T-helper 2 cell treated with Interferon-gamma antibody and Interleukin-4, amounts not matched to agents 100 ng/mL and 5 ng/mL, for 36 hours (primary cell): ENCODE results near the gene CHN2. TPM values are rescaled to one million over a fixed set of nuclear protein-coding genes. Genes with fewer than 3 reads are reported as not detected.

Source experiments
- intact Hi-C: fragments of 100-400 bp; cut with micrococcal nuclease; formaldehyde crosslinking; loops from one replicate; pipeline ENCODE4 v1.15.1; 2023
- total RNA-seq: library from RNA; stranded (reverse); gene quantifications from 2 replicates; pipeline ENCODE4 v1.2.3, GENCODE V29; 2022

The CHN2 gene
- 1.3 and 3.4 TPM in 2 replicates for total RNA-seq

DNA sequence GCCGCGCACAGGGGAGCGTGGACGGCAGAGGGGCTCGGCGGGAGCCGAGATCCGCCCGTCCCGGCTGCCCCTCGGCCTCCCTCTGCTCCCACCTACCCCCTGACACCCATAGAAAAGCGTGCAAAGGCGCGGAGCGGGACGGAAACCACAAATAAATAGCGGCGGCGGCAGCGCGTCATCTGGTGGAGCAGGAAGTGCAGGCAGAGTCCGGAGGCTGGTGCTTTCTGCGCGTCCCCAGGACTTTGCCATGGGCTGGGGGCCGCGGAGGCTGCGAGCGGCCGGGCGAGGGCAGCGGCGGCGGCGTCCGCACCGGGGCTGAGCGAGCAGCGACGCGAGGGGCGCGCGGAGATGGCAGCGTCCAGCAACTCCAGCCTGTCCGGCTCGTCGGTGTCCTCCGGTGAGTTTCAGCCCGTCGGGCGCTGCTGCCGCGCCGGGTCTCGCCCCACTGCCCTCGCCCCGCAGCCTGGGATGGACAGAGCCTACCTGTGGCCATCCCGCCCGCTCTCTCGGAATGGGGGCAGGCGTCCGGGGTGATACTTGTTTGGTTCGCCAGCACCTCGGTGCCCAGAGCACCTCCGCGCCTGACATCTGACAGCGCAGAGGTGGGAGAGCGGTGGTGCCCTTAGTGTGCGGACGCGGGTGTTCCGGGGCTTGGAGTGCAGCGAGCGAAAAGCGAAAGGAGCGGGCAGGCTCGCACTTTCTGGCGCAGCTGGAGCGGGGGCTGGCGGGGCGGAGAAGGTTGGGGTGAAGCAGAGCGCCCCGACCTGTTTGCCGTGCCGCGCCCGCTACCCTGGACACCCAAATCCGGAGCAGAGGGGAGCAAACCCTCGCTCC, at the start of gene CHN2:
TSS of gene CHN2 (plus strand) at position 182 of the 834 bp plus-strand sequence.
- intact Hi-C loops: loop anchor here (5.0 kb wide), 3 partner anchors 92 to 268 kb away; no protein-coding TSS in a partner anchor

DNA sequence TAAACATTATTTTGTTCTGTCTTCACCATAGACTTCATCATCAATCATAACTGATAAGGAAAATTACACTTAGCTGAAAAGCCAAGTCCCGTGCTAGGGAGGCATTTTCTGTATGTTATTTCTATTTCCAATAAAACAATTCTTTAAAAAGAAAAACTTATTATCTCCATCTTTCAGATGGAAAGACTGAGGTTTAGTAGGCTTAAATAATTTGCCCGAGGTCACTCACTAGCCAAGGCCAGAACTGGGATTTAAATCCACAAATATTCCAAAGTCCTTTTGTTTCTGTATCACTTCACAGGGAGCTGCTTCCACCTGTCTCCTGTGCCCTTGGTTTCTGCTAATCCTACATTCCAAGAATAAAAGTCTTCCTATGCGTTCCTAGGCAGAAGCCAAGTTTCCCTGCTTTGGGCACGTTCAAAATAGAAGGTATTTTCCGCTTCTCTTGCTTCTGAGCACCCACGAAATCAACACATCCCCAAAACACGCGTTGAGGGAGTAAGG, 49.0 kb upstream of the CHN2 start:
- intact Hi-C loops: no loop called here

DNA sequence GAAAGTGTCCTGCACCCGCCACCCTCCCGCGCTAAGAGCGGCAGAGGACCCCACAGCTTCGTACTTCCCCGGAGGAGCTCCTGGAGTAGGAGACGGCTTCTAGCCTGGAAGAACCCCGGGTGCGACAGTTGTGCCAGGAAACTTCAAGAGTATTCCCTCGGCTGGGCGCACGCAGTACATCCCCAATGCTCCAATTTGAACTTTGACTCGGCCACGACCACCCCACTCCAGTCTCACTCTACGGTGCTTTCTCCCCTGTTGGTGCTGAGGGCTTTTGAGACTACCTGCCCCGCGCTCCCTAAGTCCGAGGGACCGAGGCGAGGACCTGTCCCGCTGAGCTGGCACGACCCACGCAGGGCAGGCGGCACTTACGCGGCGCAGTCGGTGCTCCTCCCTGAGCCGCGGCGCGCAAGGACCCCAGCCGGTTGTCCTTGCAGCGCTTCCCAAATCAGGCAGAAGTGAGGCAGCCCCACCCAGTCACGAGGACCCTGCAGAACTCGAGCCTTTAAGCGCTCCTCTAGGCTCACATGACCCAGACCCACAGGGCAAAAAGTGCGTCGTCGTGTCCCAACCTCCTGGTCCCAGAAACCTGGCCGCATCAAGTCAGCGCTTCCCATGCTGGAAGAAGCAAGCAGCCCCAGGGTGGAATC, 48.4 kb upstream of the CHN2 start, which contains the start of gene CPVL:
TSS of gene CPVL (minus strand) at position 481 of the 650 bp plus-strand sequence. CDS start 25,476 bp downstream, outside the sequence.
- intact Hi-C loops: no loop called here

DNA sequence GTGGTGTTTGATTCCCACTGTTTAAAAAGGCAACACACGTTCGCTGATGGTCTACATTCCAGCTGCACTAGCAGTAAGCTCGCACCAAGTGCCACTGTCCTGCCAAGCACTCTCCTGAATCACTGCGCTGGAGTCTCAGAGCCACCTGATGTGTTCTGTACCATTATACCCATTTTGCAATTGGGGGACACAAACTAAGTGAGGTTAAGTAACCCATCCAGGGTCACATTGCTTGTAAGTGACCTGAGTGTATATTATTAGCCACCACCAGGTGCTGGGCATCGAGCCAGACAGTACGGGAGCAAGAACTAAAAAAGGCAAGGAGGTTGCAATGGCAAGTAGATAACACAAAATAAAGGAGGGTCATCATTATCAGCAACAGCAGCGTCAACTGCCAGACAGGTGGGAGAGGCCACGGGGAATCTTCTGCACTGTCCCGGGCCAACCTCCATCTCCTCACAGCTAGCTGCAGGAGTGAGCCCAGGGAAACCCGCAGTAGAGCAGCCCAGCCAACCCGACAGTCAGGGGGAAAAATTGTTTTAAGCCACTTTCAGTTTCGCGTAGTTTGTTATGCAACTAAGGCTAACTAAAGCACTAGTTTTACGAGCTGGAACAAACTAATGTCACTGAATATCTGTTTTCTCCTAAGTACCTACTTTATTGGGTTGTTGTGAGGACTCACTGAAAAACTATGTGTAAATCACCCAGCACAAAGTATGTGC, 47.5 kb upstream of the CHN2 start:
- intact Hi-C loops: no loop called here

DNA sequence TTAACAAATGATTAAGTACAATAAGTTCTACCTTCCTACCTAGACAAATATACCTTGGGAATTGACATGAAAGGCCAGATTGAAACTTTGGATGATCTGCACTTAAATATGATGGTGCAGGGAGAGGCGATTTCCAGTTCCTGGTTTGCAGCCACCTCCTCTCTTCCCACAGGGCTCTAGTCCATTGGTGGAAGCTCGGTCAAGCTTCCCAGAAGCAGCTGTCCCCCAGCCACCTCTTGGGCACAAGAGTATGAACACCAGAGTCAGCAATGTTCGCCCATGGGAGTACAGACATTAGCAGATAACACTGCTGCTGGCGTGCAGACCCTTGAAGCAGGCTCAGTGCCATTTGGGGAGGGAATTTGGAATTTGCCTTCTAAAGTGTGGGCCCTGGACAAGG, 46.8 kb upstream of the CHN2 start:
- intact Hi-C loops: no loop called here

DNA sequence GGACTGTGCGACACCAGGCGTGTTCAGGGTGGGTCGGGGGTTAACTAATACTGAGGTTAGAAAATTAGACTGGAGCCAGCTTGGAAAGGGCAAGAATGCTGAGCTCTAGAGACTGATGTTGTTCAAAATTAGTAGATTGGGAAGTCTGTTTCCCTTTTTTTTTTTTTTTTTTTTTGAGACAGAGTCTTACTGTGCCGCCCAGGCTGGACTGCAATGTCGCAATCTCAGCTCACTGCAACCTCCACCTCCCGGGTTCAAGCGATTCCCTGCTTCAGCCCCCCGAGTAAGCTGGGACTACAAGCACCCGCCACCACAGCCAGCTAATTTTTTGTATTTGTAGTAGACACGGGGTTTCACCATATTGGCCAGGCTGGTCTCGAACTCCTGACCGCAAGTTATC, 45.5 kb upstream of the CHN2 start:
- intact Hi-C loops: no loop called here

DNA sequence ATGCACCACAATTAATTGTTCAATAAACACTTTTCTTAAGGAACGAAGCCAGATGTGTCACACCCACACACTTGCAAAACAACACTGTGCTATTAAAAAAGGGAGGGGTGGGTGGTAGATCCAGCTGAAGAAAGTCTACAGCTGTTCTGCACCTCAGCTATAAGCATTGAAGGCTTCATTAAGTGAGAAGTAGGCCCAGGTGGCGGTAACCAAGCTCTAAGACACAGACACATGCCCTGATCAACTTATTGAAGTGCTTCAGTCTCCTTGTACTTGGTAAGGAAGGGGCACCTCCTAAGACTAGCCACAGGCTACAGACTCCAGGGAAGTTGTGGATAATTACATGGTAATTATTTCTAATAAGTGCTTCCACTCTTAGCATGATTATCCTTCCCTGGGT, 43.7 kb upstream of the CHN2 start:
- intact Hi-C loops: no loop called here

DNA sequence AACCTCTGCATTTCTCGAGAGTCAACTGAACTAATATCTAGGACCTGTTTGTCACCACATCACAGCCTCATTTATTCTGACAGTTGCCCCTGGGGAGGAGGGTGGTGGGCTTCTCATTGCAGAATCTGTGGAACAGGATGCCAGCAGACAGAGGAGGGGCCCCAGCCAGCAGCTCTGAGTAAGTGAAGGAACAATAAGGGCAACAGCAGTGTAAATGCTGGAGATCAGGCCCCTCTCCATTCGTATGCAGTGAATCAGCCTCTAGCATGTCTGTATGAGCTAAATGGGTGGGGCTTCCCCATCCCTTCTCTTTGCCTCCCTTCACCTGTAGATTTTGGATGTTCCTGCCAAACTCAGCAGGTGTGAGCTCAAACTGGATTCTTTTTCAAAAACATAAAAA, 40.5 kb upstream of the CHN2 start:
- intact Hi-C loops: no loop called here

DNA sequence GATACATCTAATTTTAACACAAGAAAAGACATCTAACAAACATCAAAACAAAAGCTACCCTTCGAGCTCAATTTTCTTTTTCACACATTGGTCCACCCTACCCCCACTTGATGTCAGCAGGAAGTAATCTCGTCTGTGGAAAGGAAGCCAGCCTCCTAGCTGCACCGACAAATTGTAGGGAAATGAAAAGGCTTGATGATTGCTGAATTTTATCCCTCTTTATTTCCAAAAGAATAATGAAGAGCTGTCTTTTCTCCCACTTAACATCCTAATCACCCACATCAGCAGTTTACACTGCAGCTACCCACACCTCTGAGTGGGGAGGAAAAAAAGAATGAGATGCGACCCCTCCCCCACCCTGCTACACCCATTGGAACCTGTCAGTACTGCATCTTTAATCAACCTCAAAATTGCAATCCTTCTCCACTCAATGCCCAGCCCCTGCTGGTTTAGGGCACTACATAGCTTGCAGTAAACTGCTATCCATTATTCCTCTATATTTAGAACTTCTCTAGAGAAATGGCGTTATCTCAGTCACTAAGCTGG, 37.6 kb upstream of the CHN2 start:
- intact Hi-C loops: no loop called here

DNA sequence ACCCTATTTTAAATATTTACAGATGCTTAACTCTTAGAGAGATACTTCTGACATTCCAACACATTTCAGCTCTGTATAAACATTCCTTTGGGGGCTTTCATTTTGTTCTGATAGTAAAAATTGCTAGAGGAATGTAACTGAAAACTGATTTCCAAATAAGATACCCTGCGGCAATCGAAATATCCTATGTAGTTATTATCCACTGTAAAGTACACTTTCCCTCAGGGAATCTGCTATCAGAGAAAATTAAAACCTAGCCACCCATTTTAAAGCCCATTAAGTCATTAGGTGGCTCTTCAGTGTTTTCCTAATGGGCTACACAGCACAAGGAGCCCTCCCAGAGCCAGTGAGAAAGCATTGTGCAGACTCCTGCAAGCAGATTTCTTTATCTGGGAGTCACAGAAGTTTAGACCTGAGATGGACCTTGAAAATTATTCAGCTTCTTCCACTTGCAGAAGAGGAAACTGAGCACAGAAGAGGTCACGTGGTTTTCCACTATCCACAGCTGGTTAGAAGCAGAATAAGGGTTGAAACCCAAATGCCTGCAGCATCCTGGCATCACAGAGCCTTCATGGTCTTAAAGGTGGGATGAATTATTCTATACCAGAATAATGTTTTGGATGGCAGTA, 35.7 kb upstream of the CHN2 start:
- intact Hi-C loops: no loop called here

DNA sequence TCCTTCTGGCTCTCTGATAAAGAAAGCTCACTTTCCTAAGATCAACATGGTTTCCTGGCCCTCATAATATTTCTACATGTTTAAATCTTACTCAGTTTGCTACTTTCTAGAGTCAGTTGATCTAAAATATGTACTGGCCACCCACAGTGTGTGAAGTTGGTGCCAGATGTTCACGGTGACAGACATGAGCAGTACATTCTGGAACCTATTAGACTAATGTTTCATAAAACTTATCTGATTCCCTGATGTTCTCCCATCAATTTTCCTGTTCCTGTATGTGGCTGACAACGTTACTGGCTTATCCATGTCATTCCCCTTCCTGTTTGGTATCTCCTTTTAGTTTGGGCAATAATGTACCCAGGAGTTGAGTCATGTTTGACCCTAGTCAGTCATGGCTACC, 34.5 kb upstream of the CHN2 start:
- intact Hi-C loops: no loop called here

DNA sequence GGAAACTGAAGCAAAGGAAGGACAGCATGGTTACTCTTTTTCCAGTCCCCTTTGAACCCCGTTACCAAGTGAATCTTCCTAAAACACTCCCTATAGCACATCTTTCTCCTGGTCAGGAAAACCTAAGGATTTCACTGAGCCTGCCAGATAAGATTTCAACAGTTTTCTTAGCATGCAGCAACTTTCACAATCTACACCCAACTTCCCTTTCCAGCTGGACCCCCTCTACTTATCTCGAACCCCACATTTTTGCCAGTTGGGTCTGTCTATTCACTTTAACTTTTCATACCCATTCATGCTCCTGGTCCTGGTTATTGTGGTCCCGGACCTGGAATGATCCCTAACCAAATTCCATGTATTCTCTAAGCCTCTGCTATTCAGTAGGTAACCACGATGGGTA, 33.3 kb upstream of the CHN2 start:
- intact Hi-C loops: no loop called here

DNA sequence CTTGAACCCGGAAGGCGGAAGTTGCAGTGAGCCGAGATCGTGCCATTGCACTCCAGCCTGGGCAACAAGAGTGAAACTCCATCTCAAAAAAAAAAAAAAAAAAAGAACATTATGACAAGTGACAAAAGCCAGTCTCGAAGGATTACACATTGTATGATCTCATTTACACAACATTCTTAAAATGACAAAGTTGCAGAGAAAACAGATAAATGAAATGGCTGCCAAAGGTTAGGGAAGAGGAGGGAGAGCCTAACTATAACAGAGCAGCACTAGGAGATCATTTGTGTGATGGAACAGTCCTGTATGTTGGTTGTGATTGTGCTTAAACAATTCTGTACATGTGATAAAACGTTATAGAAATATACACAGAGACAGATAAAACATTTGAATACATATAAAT, 32.0 kb upstream of the CHN2 start:
- intact Hi-C loops: no loop called here

DNA sequence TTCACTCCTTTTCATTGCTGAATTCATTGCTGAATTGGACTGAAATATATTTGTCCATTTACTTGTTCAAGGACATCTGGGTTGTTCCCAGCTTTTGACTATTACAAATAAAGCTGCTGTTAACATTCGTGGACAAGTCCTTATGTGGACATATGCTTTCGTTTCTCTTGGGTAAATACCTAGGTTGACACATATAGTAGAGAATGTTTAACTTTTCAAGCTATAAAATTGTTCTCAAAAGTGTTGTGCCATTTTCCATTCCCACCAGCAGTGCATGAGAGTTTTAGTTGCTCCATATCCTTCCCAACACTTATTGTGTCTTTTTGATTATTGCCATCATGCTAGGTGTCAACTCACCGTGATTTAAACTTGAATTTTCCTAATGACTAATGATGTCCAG, 30.7 kb upstream of the CHN2 start:
- intact Hi-C loops: no loop called here

DNA sequence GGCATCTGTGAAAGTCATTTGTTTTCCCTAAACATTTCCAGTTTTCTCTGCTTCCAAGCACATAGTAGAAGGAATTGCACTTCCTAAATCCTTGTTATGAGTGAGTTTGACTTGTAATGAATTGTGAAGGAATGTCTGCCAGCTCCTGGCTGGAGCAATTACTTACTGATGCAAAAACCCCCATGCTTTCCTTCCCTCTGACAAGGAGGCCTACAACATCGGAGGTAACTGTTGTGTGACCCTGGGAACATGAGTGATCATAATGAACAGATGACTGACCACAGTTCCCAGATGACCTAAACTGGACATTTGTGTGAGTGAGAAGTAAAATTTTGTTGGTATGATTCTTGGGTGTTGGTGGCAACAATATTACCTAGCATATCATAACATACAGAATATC, 26.9 kb upstream of the CHN2 start:
- intact Hi-C loops: no loop called here

DNA sequence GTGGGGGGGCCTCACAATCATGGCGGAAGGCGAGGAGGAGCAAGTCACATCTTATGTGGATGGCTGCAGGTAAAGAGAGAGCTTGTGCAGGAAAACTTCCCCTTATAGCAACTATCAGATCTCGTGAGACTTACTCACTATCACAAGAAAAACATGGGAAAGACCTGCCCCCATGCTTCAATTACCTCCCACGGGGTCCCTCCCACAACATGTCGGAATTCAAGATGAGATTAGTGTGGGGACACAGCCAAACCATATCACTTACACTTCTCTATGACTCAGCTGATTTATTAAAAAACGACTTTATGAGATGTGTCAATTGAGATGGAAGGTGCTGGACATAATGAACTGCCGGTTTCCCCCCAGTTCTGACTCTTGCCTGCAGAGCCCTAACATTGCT, 23.8 kb upstream of the CHN2 start:
- intact Hi-C loops: no loop called here

DNA sequence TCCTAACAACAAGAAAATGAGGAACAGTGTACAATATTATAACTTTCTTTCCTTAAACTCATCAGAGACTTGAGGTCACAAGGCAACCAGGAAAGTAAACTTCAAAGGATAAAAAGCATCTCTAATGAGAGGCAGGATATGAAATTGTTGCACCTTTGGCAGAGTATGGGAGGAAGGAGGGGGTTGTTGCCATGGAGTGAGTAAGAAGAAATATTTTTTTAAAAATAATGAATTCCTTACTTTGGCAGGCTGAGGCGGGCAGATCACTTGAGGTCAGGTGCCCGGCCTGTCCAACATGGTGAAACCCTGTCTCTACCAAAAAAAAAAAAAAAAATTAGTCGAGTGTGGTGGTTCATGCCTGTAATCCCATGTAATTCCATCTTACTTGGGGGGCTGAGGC, 21.1 kb upstream of the CHN2 start:
- intact Hi-C loops: no loop called here

DNA sequence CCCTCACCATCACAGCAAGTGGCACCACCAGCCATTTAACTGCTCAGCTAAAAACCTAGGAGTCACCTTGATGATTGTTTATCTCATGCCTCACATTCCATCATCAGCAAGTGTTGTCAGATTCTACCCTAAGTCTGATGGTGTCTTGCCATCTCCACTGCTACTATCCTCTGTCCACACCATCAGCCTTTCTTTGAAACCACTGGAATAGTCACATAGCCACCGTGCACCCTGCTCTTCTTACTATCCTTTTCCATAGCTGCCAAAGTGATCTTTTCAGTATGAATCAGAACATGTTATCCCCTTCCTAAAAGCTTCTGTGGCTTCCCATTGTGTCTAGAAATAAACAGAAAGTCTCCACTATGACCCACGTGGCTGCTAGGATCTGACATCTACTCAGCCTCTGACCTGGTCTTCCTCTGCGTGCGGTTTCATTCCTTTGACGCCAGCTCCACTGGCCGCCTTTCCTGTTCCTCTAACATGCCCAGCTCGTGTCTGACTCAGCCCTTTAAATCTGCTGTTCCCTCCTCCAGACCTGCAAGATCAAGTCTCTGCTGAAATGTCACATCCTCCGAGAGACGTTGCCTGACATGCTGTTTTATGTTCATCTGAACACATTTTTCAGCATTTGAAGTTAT, 16.5 kb upstream of the CHN2 start:
- intact Hi-C loops: no loop called here

DNA sequence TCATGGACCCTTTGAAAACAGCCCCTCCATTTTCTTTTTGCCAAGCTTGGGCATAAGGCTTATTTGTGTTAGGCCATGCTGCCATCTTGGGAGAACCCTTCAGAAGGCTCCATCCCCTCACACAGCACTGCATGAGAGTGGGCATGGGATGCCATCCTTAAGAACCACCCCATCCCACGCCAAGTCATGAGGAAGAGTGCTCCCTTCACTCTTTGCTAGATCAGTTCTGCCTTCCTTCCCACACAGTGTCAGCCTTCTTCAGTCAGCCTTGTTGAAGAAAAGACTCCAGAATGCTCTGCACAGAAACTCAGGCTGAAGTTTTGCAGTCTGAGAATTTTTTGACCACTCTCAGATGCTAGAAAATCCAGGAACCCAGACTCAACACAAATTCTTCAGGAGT, 15.5 kb upstream of the CHN2 start:
- intact Hi-C loops: no loop called here

DNA sequence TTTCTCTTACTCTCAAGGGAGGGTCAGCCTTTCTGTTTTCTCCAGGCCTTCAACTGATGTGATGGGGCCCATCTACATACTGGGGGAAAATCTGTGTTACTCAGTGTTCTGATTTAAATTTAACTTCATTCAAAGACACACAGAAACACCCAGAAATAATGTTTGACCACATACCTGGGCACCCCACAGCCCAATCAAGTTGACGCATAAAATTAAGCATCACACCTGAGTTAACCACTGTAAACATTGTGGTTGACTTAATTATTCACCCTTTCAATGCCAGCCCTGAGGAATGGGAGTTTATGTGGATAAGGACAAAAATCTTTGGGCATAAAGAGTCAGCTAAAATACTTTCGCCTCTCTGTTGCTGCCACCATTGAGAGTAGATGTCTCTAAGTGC, 10.0 kb upstream of the CHN2 start:
- intact Hi-C loops: no loop called here

DNA sequence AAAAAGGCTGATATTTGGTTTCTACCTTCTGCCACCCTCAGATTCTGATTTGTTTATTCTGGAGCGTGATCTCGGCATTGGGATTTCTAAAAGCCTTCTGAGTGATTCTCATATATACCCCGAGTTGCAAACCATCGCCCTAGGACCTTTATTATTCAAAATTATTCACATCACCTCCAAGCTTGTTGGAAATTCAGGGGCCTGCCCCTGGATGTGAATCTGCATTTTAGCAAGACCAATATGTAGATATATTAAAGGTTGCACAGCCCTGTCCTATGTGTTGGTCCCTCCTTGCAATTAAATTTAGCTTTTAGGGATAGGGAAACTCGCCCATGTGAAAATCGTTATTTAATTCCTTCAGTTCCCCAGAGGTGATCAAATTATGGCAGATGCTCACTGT, 9.0 kb upstream of the CHN2 start:
- intact Hi-C loops: no loop called here
